ENCODE results near the gene MGAT3. TPM values are rescaled to one million over a fixed set of nuclear protein-coding genes. Genes with fewer than 3 reads are reported as not detected.
"Not testable (repeated sequence)": the region's sequence is repeated elsewhere in the genome, so short reads cannot be mapped to it uniquely, and the experiment has no call there.

The MGAT3 gene
- total RNA-seq, 2 donors from 2014 or later, result 0.38 to 2.6 TPM

GRCh38 chr22:39517470-39517869 lies 60.7 kb downstream of the MGAT3 start:
- ATAC-seq (no peak), DNase-seq (ENCODE audit: low spot score) (no peak)
- Mint-ChIP-seq H3K9me3 (no peaks in the 10 kb centered on the region), H3K4me3 (no peak overlapping the region), H3K4me1 (ENCODE audit: low read depth in 2 of 2) (peaks cover 30 to 43% of the 10 kb centered on the region in 2 donors), H3K36me3 (peaks cover 38% of the 10 kb centered on the region), H3K27ac (no peak overlapping the region), H3K27me3 (no peaks in the 10 kb centered on the region)

GRCh38 chr22:39518144-39518786 lies 61.5 kb downstream of the MGAT3 start:
- Mint-ChIP-seq H3K27ac (peak overlapping the region; percentile 98), H3K27me3 (no peaks in the 10 kb centered on the region), H3K4me1 (ENCODE audit: low read depth in 2 of 2) (peaks cover 36 to 51% of the 10 kb centered on the region in 2 donors), H3K4me3 (peak overlapping the region; percentile 95), H3K36me3 (peaks cover 35% of the 10 kb centered on the region), H3K9me3 (no peaks in the 10 kb centered on the region)
- ATAC-seq (no peak), DNase-seq (ENCODE audit: low spot score) (no peak)

GRCh38 chr22:39518996-39519680 lies 62.3 kb downstream of the MGAT3 start:
- ATAC-seq (no peak), DNase-seq (ENCODE audit: low spot score) (no peak)
- H3K4me1 Mint-ChIP-seq (ENCODE audit: low read depth in 2 of 2), result peaks cover 38 to 56% of the 10 kb centered on the region in 2 donors
- H3K27me3 Mint-ChIP-seq, result no peaks in the 10 kb centered on the region
- H3K4me3 Mint-ChIP-seq, result peak overlapping the region; percentile 95
- peak overlapping the region; percentile 98 for H3K27ac Mint-ChIP-seq
- no peaks in the 10 kb centered on the region for H3K9me3 Mint-ChIP-seq
- peaks cover 34% of the 10 kb centered on the region for H3K36me3 Mint-ChIP-seq

GRCh38 chr22:39519681-39520225 lies 62.9 kb downstream of the MGAT3 start:
- Mint-ChIP-seq H3K27me3 (no peaks in the 10 kb centered on the region), H3K4me1 (ENCODE audit: low read depth in 2 of 2) (peaks cover 36 to 56% of the 10 kb centered on the region in 2 donors), H3K4me3 (peak overlapping the region; percentile 95), H3K27ac (peak overlapping the region; percentile 98), H3K36me3 (peaks cover 32% of the 10 kb centered on the region), H3K9me3 (no peaks in the 10 kb centered on the region)
- DNase-seq (ENCODE audit: low spot score), result peak; percentile 97
- peak; percentile 93 to 94 for ATAC-seq

GRCh38 chr22:39520226-39521105 lies 63.7 kb downstream of the MGAT3 start, which contains the start of gene ATF4:
ATF4 (plus strand) TSS chr22:39520562; CDS start chr22:39521446, 884 bp downstream.
- DNase-seq (ENCODE audit: low spot score) (peak; percentile 89), ATAC-seq (peak; percentile 63 to 80)
- Mint-ChIP-seq H3K27ac (peak within 1 kb of the TSS; percentile 98), H3K27me3 (no peaks in the 10 kb centered on the region), H3K9me3 (no peaks in the 10 kb centered on the region), H3K4me1 (ENCODE audit: low read depth in 2 of 2) (peaks cover 43 to 61% of the 10 kb centered on the region in 2 donors), H3K36me3 (peaks cover 32% of the 10 kb centered on the region), H3K4me3 (peak within 1 kb of the TSS; percentile 95)

- peaks cover 24% of the 10 kb centered on the region for H3K36me3 Mint-ChIP-seq
- H3K27me3 Mint-ChIP-seq; DNase-seq (ENCODE audit: low spot score); ATAC-seq; H3K9me3 Mint-ChIP-seq: not testable (repeated sequence)
- peaks cover 43 to 61% of the 10 kb centered on the region in 2 donors for H3K4me1 Mint-ChIP-seq (ENCODE audit: low read depth in 2 of 2)
- H3K4me3 Mint-ChIP-seq, result peak overlapping the region; percentile 95
- peak overlapping the region; percentile 98 for H3K27ac Mint-ChIP-seq
These were observed 64.5 kb downstream of the MGAT3 start for GRCh38 chr22:39521106-39521885.

- not testable (repeated sequence) for H3K9me3 Mint-ChIP-seq; H3K27me3 Mint-ChIP-seq; ATAC-seq; DNase-seq (ENCODE audit: low spot score)
- Mint-ChIP-seq H3K27ac (peak overlapping the region; percentile 98), H3K4me1 (ENCODE audit: low read depth in 2 of 2) (peaks cover 46 to 65% of the 10 kb centered on the region in 2 donors), H3K4me3 (peak overlapping the region; percentile 95), H3K36me3 (peaks cover 22% of the 10 kb centered on the region)
These were observed 65.3 kb downstream of the MGAT3 start for GRCh38 chr22:39522091-39522490.

GRCh38 chr22:39522567-39523300 lies 65.9 kb downstream of the MGAT3 start:
- no peaks in the 10 kb centered on the region for H3K9me3 Mint-ChIP-seq
- peaks cover 20% of the 10 kb centered on the region for H3K36me3 Mint-ChIP-seq
- H3K27ac Mint-ChIP-seq, result peak overlapping the region; percentile 98
- H3K4me3 Mint-ChIP-seq, result peak overlapping the region; percentile 95
- peaks cover 51 to 71% of the 10 kb centered on the region in 2 donors for H3K4me1 Mint-ChIP-seq (ENCODE audit: low read depth in 2 of 2)
- ATAC-seq, result no peak
- H3K27me3 Mint-ChIP-seq, result no peaks in the 10 kb centered on the region
- DNase-seq (ENCODE audit: low spot score), result no peak

GRCh38 chr22:39524089-39524752 lies 67.4 kb downstream of the MGAT3 start:
- ATAC-seq, result no peak
- H3K9me3 Mint-ChIP-seq, result no peaks in the 10 kb centered on the region
- peak overlapping the region; percentile 65 for H3K4me3 Mint-ChIP-seq
- H3K4me1 Mint-ChIP-seq (ENCODE audit: low read depth in 2 of 2), result peaks cover 60 to 75% of the 10 kb centered on the region in 2 donors
- peaks cover 20% of the 10 kb centered on the region for H3K36me3 Mint-ChIP-seq
- no peaks in the 10 kb centered on the region for H3K27me3 Mint-ChIP-seq
- H3K27ac Mint-ChIP-seq, result peak overlapping the region; percentile 59 to 79
- no peak for DNase-seq (ENCODE audit: low spot score)

GRCh38 chr22:39524753-39525657 lies 68.2 kb downstream of the MGAT3 start:
- Mint-ChIP-seq H3K4me1 (ENCODE audit: low read depth in 2 of 2) (peaks cover 66 to 79% of the 10 kb centered on the region in 2 donors), H3K27ac (peak overlapping the region; percentile 59 to 79), H3K9me3 (no peaks in the 10 kb centered on the region), H3K27me3 (no peaks in the 10 kb centered on the region), H3K36me3 (peaks cover 23% of the 10 kb centered on the region), H3K4me3 (peak overlapping the region; percentile 65)
- DNase-seq (ENCODE audit: low spot score) (no peak), ATAC-seq (no peak)

GRCh38 chr22:39525658-39525975 lies 68.8 kb downstream of the MGAT3 start:
- H3K4me1 Mint-ChIP-seq (ENCODE audit: low read depth in 2 of 2), result peaks cover 69 to 82% of the 10 kb centered on the region in 2 donors
- H3K27ac Mint-ChIP-seq, result peak overlapping the region; percentile 59 to 79
- H3K27me3 Mint-ChIP-seq, result no peaks in the 10 kb centered on the region
- no peak for ATAC-seq
- no peak for DNase-seq (ENCODE audit: low spot score)
- no peaks in the 10 kb centered on the region for H3K9me3 Mint-ChIP-seq
- H3K36me3 Mint-ChIP-seq, result peaks cover 25% of the 10 kb centered on the region
- H3K4me3 Mint-ChIP-seq, result peak overlapping the region; percentile 26
